Measurements from ENCODE around the gene EML5.

Gene EML5

GRCh38 chr14:88621100-88621499 lies 171.7 kb downstream of the EML5 start:
- in situ Hi-C loops (cut with MboI; ENCODE audit: low sequenced_read_pairs, unreplicated experiment): no loop called here
- no peak for DNase-seq (ENCODE audit: low spot score)

GRCh38 chr14:88618476-88618875 lies 174.3 kb downstream of the EML5 start:
- TF ChIP-seq CTCF (IDR thresholded peaks at IDR 0.05; ENCODE audit: borderline replicate concordance, control extremely low read depth, extremely low read depth, insufficient read depth, missing control alignments): no peak
- in situ Hi-C loops (cut with MboI; ENCODE audit: low sequenced_read_pairs, unreplicated experiment): no loop called here
- no peak for DNase-seq (ENCODE audit: low spot score)

More at GRCh38 chr14:88621100-88621499, 171.7 kb downstream of the EML5 start:
- no peak for TF ChIP-seq CTCF (IDR thresholded peaks at IDR 0.05; ENCODE audit: borderline replicate concordance, control extremely low read depth, extremely low read depth, insufficient read depth, missing control alignments)

- in situ Hi-C loops (cut with MboI; ENCODE audit: low sequenced_read_pairs, unreplicated experiment): no loop called here
- no peak for DNase-seq (ENCODE audit: low spot score)
These were observed 175.3 kb downstream of the EML5 start for GRCh38 chr14:88617479-88617878.

GRCh38 chr14:88616697-88617096 lies 176.1 kb downstream of the EML5 start:
- no peak for DNase-seq (ENCODE audit: low spot score)
- no peak for TF ChIP-seq CTCF (IDR thresholded peaks at IDR 0.05; ENCODE audit: borderline replicate concordance, control extremely low read depth, extremely low read depth, insufficient read depth, missing control alignments)
- in situ Hi-C loops (cut with MboI; ENCODE audit: low sequenced_read_pairs, unreplicated experiment): no loop called here

More at GRCh38 chr14:88617479-88617878, 175.3 kb downstream of the EML5 start:
- no peak for TF ChIP-seq CTCF (IDR thresholded peaks at IDR 0.05; ENCODE audit: borderline replicate concordance, control extremely low read depth, extremely low read depth, insufficient read depth, missing control alignments)

- TF ChIP-seq CTCF (IDR thresholded peaks at IDR 0.05; ENCODE audit: borderline replicate concordance, control extremely low read depth, extremely low read depth, insufficient read depth, missing control alignments): no peak
- peak; percentile 30 for DNase-seq (ENCODE audit: low spot score)
- in situ Hi-C loops (cut with MboI; ENCODE audit: low sequenced_read_pairs, unreplicated experiment): no loop called here
These were observed 178.4 kb downstream of the EML5 start for GRCh38 chr14:88614218-88614907.

GRCh38 chr14:88613552-88614010 lies 179.2 kb downstream of the EML5 start:
- in situ Hi-C loops (cut with MboI; ENCODE audit: low sequenced_read_pairs, unreplicated experiment): no loop called here
- TF ChIP-seq CTCF (IDR thresholded peaks at IDR 0.05; ENCODE audit: borderline replicate concordance, control extremely low read depth, extremely low read depth, insufficient read depth, missing control alignments): no peak
- DNase-seq (ENCODE audit: low spot score): peak; percentile 17
